HG02981 (cell line): Measurements from ENCODE around the gene CIAPIN1.
A peak's percentile ranks its signal among the peaks of the same experiment; 100 is the strongest.

ENCODE experiments used
- ATAC-seq: cut with Tn5 transposase; IDR thresholded peaks from one replicate; pipeline ENCODE4 v1.9.1; 2021; ENCODE audit warnings: mild to moderate bottlenecking, moderate library complexity; ENCODE audit not compliant: unreplicated experiment

CIAPIN1 gene

GRCh38 chr16:57476546-57477410 lies 29.6 kb upstream of the CIAPIN1 start:
- no peak for ATAC-seq

GRCh38 chr16:57475711-57476339 lies 28.6 kb upstream of the CIAPIN1 start:
- ATAC-seq = peak; percentile 97

GRCh38 chr16:57474671-57475661 lies 27.8 kb upstream of the CIAPIN1 start:
- ATAC-seq = no peak

- ATAC-seq = no peak
Observed at GRCh38 chr16:57473906-57474305, 26.7 kb upstream of the CIAPIN1 start.

GRCh38 chr16:57473176-57473840 lies 26.1 kb upstream of the CIAPIN1 start:
- no peak for ATAC-seq

- ATAC-seq = no peak
Observed at GRCh38 chr16:57472665-57473060, 25.5 kb upstream of the CIAPIN1 start.

GRCh38 chr16:57471852-57472664 lies 24.9 kb upstream of the CIAPIN1 start:
- ATAC-seq = no peak

- ATAC-seq = no peak
Observed at GRCh38 chr16:57471209-57471608, 24.0 kb upstream of the CIAPIN1 start.

GRCh38 chr16:57470711-57471110 lies 23.5 kb upstream of the CIAPIN1 start:
- no peak for ATAC-seq

- ATAC-seq = no peak
Observed at GRCh38 chr16:57469917-57470470, 22.8 kb upstream of the CIAPIN1 start.

- no peak for ATAC-seq
Observed at GRCh38 chr16:57469046-57469445, 21.9 kb upstream of the CIAPIN1 start.

GRCh38 chr16:57468346-57468745 lies 21.2 kb upstream of the CIAPIN1 start:
- ATAC-seq = no peak

GRCh38 chr16:57464523-57464922 lies 17.3 kb upstream of the CIAPIN1 start:
- no peak for ATAC-seq

- peak; percentile 4 for ATAC-seq
Observed at GRCh38 chr16:57462978-57463362, 15.8 kb upstream of the CIAPIN1 start.

GRCh38 chr16:57462209-57462977 lies 15.2 kb upstream of the CIAPIN1 start, which contains the start of gene POLR2C:
Gene POLR2C, plus strand, starts transcription at chr16:57462679. Its CDS starts 46 bp downstream, at chr16:57462725.
- peak; percentile 92 for ATAC-seq

- ATAC-seq = no peak
Observed at GRCh38 chr16:57452021-57452420, 4.8 kb upstream of the CIAPIN1 start.

- ATAC-seq = peak; percentile 20
Observed at GRCh38 chr16:57446531-57447185, 527 bp downstream of the CIAPIN1 start.

GRCh38 chr16:57445510-57445909 lies 1.7 kb downstream of the CIAPIN1 start:
- ATAC-seq = no peak
